SJSA1 (cell line): ENCODE results near the gene OR6B2. TPM values are rescaled to one million over a fixed set of nuclear protein-coding genes. Genes with fewer than 3 reads are reported as not detected.

Experiments used
- DNase-seq, 2 experiments: peaks; one replicate each; pipeline ENCODE4 v3.0.0-alpha.2; 2015 to 2020; ENCODE audit warnings: low spot score in 2 of 2, low read depth in 1 of 2
- H3K27ac ChIP-seq: fragments of 250-450 bp; sonication (Bioruptor Pico); 2 replicates; pipeline ENCODE4 v1.5.1; 2020; ENCODE audit warnings: mild to moderate bottlenecking, moderate library complexity
- H3K27me3 ChIP-seq: fragments of 250-450 bp; sonication (Bioruptor Pico); replicated peaks from 2 replicates; pipeline ENCODE4 v1.5.1; 2020; ENCODE audit warnings: mild to moderate bottlenecking, moderate library complexity
- H3K36me3 ChIP-seq: fragments of 250-450 bp; sonication (Bioruptor Pico); 2 replicates; pipeline ENCODE4 v1.5.1; 2020; ENCODE audit warnings: mild to moderate bottlenecking
- H3K4me1 ChIP-seq: fragments of 250-450 bp; sonication (Bioruptor Pico); replicated peaks from 2 replicates; pipeline ENCODE4 v1.6.1; 2021; ENCODE audit warnings: mild to moderate bottlenecking
- H3K4me3 ChIP-seq: fragments of 250-450 bp; sonication (Bioruptor Pico); 2 replicates; pipeline ENCODE4 v1.5.1; 2020; ENCODE audit warnings: mild to moderate bottlenecking
- H3K9me3 ChIP-seq: fragments of 250-450 bp; sonication (Bioruptor Pico); replicated peaks from 2 replicates; pipeline ENCODE4 v1.5.1; 2020; ENCODE audit warnings: mild to moderate bottlenecking
- total RNA-seq: library from RNA; depleted of rRNA; stranded (reverse); fragments of >200 nt; shearing (Covaris generic); gene quantifications from 2 replicates; pipeline ENCODE4 v1.2.3, GENCODE V29; 2014

OR6B2 gene
- total RNA-seq, 1 experiment from 2014 or later = not detected

GRCh38 chr2:240021488-240022104, 8.6 kb downstream of the OR6B2 start:
- H3K4me3 ChIP-seq = no peak overlapping the region
- peaks cover 47% of the 10 kb centered on the region for H3K36me3 ChIP-seq
- peaks cover 7% of the 10 kb centered on the region; the same call in 1 of the 2 replicates for H3K4me1 ChIP-seq
- DNase-seq = peak; percentile 31 to 71
- H3K9me3 ChIP-seq = peaks cover 2% of the 10 kb centered on the region; the same call in 1 of the 2 replicates
- H3K27me3 ChIP-seq = 0 out of 2 replicates have a peak, but pooled peaks cover 4% of the 10 kb centered on the region
- H3K27ac ChIP-seq = no peak overlapping the region

DNA sequence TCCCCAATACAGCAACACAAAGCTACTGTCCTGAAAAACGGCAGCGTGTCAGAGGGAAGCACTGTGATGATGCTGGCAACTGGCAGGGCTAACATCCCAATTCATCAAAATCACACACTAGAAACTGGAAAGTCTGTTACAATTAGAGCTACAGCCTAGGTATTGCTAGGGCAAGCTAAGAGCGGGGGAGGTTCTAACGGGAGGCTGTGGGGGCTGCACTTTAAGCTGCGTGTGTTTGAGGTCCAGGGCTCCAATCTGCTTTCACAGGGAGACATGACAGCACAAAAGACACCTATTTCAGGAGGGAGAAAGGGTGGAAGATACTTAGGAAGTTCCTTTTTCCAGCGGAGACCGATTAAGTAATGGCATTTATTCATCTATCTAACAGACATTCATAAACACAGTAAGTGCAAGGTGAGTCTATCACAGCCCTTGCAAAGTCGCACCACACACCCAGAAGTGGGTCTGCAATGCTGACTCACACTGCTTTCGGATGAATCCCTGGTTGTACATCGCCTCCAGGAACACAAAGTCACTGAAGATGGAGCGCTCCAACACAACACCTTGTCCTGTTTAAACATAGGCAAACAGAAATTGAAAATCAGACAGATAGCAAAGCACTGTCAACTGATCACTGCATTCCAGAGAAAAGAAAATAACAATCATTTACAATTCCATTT, 12.0 kb downstream of the OR6B2 start:
- no peak for DNase-seq
- peaks cover 77% of the 10 kb centered on the region for H3K36me3 ChIP-seq

DNA sequence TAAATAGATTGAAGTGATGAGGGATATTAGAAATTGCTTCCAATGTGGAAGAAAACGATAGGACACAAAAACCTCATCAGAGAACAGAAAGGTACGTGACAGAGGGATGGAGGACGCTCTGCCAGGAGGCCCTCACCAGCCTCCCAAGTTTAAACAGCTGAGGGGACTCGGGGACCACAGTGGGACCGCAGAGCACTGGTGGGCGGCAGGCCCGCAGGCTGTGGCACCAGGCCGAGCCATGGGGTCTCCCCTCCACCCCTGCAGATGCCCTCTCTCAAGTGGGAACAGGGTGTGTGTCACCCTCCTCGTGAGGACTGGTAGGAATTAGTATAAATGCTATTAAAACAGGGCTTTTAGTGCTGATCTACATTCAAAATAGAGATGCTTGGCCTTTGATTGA, 15.9 kb downstream of the OR6B2 start:
- Histone ChIP-seq H3K4me3 (no peak overlapping the region), H3K9me3 (no peaks in the 10 kb centered on the region), H3K27ac (no peak overlapping the region), H3K4me1 (no peaks in the 10 kb centered on the region), H3K27me3 (no peaks in the 10 kb centered on the region), H3K36me3 (peaks cover 90% of the 10 kb centered on the region)
- no peak for DNase-seq

More for the DNA sequence above, 12.0 kb downstream of the OR6B2 start:
- H3K27ac ChIP-seq = no peak overlapping the region
- H3K4me1 ChIP-seq = no peaks in the 10 kb centered on the region
- no peaks in the 10 kb centered on the region for H3K9me3 ChIP-seq
- no peak overlapping the region for H3K4me3 ChIP-seq
- H3K27me3 ChIP-seq = no peaks in the 10 kb centered on the region

GRCh38 chr2:240013343-240013742, 16.9 kb downstream of the OR6B2 start:
- DNase-seq = no peak
- no peak overlapping the region for H3K27ac ChIP-seq
- no peaks in the 10 kb centered on the region for H3K9me3 ChIP-seq
- H3K27me3 ChIP-seq = no peaks in the 10 kb centered on the region
- H3K36me3 ChIP-seq = peaks cover 91% of the 10 kb centered on the region
- no peak overlapping the region for H3K4me3 ChIP-seq
- no peaks in the 10 kb centered on the region for H3K4me1 ChIP-seq

GRCh38 chr2:240002983-240003382, 27.2 kb downstream of the OR6B2 start:
- Histone ChIP-seq H3K9me3 (no peaks in the 10 kb centered on the region), H3K36me3 (peaks cover 90% of the 10 kb centered on the region), H3K4me3 (no peak overlapping the region), H3K27me3 (no peaks in the 10 kb centered on the region), H3K27ac (no peak overlapping the region), H3K4me1 (no peaks in the 10 kb centered on the region)
- DNase-seq = no peak

- Histone ChIP-seq H3K27ac (no peak overlapping the region), H3K9me3 (no peaks in the 10 kb centered on the region), H3K4me1 (no peaks in the 10 kb centered on the region), H3K36me3 (peaks cover 68% of the 10 kb centered on the region), H3K4me3 (no peak overlapping the region), H3K27me3 (no peaks in the 10 kb centered on the region)
- DNase-seq = no peak
These were observed 29.6 kb downstream of the OR6B2 start for GRCh38 chr2:240000671-240001070.

GRCh38 chr2:239997686-239998409, 32.4 kb downstream of the OR6B2 start:
- H3K36me3 ChIP-seq = peaks cover 40% of the 10 kb centered on the region
- DNase-seq = no peak
- no peak overlapping the region for H3K4me3 ChIP-seq
- no peaks in the 10 kb centered on the region for H3K4me1 ChIP-seq
- no peak overlapping the region for H3K27ac ChIP-seq
- H3K27me3 ChIP-seq = no peaks in the 10 kb centered on the region
- no peaks in the 10 kb centered on the region for H3K9me3 ChIP-seq

DNA sequence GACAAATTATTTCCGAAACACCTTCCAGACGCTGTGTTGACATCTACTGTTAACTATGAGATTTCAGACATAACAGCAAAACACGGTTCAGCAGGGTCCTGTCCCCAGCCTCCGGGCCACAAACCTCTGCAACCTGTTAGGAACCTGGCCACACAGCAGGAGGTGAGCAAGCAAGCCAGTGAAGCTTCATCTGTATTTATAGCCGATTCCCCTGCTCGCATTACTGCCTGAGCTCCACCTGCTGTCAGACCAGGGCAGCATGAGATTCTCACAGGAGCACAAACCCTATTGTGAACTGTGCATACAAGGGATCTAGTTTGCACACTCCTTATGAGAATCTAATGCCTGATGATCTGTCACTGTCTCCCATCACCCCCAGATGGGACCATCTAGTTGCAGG, 36.1 kb downstream of the OR6B2 start:
- Histone ChIP-seq H3K4me3 (no peak overlapping the region), H3K27ac (no peak overlapping the region), H3K27me3 (no peaks in the 10 kb centered on the region), H3K4me1 (no peaks in the 10 kb centered on the region), H3K9me3 (no peaks in the 10 kb centered on the region), H3K36me3 (peaks cover 34% of the 10 kb centered on the region)
- DNase-seq = no peak

DNA sequence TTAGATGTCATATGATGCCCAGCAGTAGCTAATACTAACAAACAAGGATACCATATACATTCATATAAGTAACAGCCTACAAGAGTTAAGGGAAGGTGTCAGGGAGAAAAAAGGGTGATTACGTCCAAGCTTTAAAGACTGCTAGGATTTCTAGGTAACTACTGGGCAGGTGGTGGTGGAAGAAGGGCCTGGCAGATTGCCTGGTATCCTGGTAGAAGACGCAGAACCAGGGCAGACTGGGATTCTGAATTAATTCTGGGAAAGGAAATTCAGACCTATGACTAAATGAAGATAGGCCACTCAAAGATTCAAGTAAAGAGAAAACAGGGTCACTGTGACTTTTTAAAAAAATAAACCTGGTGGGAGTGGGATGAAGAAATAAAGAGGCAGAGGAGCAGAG, 36.9 kb downstream of the OR6B2 start:
- no peaks in the 10 kb centered on the region for H3K4me1 ChIP-seq
- DNase-seq = no peak
- no peak overlapping the region for H3K4me3 ChIP-seq
- H3K9me3 ChIP-seq = no peaks in the 10 kb centered on the region
- no peaks in the 10 kb centered on the region for H3K27me3 ChIP-seq
- H3K36me3 ChIP-seq = peaks cover 29% of the 10 kb centered on the region
- no peak overlapping the region for H3K27ac ChIP-seq

DNA sequence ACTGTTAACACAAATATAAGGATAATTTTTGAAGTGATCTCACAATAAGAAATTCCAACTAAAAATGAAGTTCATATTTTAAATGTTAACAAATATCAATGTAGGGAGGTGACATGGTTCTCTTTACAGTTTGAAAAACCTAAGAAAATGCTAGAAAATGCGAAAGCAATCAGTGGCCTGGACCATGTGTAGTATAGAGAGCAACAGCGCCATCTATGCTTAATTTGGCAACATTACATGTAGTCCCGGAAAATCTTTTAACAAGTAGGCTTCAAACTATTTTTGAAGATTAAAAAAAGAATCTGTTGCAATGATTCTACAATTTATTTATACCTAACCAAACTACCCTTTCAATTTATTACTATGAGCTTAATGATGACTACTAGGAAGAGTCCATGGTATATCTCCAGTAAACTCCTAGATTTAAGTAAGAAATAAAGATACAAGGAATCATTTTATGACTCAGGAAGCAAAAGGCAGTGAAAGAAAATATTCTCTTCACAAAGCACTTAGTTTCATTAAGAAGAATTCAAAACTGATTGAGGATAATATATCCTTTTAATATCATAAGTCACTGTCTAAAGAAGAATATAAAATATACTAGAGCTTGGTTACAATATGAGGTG, 38.4 kb downstream of the OR6B2 start:
- Histone ChIP-seq H3K4me3 (no peak overlapping the region), H3K9me3 (no peaks in the 10 kb centered on the region), H3K36me3 (peaks cover 42% of the 10 kb centered on the region), H3K27ac (no peak overlapping the region), H3K27me3 (no peaks in the 10 kb centered on the region), H3K4me1 (no peaks in the 10 kb centered on the region)
- DNase-seq = peak in 1 of 2 experiments; percentile 32

DNA sequence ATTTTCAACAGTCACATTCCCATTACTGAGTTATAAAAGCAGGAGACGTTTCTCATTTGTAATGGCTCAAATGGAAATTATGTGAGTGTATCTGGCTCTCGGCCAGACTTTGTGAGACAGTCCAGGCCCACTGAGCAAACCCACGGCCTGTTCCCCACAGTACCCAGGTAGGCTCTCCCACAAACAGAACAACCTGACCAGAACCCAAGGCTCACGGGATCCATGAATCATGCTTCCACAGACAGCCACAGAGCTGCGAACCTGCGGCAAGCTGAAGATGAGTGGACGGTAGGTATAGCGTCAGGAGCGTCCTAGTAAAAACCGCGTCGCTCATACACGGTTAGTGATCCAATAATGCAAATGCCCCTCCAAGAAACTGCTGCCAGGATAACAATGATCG, 39.3 kb downstream of the OR6B2 start:
- no peaks in the 10 kb centered on the region for H3K27me3 ChIP-seq
- no peak for DNase-seq
- H3K27ac ChIP-seq = no peak overlapping the region
- peaks cover 50% of the 10 kb centered on the region for H3K36me3 ChIP-seq
- no peaks in the 10 kb centered on the region for H3K4me1 ChIP-seq
- no peak overlapping the region for H3K4me3 ChIP-seq
- no peaks in the 10 kb centered on the region for H3K9me3 ChIP-seq

DNA sequence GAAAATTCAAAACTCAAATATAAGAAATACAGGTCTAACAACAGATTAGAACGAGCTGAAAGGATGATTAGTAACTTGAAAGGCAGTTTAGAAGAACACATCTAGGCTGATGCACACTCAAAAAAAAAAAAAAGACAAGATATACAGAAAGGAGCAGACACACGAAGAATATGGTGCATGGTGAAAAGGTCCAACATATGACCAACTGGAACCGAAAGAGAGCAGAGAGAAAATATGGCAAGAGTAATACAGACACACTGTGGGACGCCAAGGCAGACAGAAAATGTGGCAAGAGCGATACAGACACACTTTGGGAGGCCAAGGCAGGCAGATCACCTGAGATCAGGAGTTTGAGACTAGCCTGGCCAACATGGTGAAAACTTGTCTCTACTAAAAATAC, 44.9 kb downstream of the OR6B2 start:
- no peak for DNase-seq
- Histone ChIP-seq H3K4me1 (no peaks in the 10 kb centered on the region), H3K27me3 (no peaks in the 10 kb centered on the region), H3K9me3 (no peaks in the 10 kb centered on the region), H3K36me3 (peaks cover 62% of the 10 kb centered on the region), H3K4me3 (no peak overlapping the region), H3K27ac (no peak overlapping the region)

- H3K27me3 ChIP-seq = no peaks in the 10 kb centered on the region
- no peaks in the 10 kb centered on the region for H3K4me1 ChIP-seq
- no peak for DNase-seq
- no peak overlapping the region for H3K4me3 ChIP-seq
- no peaks in the 10 kb centered on the region for H3K9me3 ChIP-seq
- H3K27ac ChIP-seq = no peak overlapping the region
- peaks cover 60% of the 10 kb centered on the region for H3K36me3 ChIP-seq
These were observed 45.6 kb downstream of the OR6B2 start for GRCh38 chr2:239984421-239985194.
